ENCODE measurements around the gene SDK2.

DNA sequence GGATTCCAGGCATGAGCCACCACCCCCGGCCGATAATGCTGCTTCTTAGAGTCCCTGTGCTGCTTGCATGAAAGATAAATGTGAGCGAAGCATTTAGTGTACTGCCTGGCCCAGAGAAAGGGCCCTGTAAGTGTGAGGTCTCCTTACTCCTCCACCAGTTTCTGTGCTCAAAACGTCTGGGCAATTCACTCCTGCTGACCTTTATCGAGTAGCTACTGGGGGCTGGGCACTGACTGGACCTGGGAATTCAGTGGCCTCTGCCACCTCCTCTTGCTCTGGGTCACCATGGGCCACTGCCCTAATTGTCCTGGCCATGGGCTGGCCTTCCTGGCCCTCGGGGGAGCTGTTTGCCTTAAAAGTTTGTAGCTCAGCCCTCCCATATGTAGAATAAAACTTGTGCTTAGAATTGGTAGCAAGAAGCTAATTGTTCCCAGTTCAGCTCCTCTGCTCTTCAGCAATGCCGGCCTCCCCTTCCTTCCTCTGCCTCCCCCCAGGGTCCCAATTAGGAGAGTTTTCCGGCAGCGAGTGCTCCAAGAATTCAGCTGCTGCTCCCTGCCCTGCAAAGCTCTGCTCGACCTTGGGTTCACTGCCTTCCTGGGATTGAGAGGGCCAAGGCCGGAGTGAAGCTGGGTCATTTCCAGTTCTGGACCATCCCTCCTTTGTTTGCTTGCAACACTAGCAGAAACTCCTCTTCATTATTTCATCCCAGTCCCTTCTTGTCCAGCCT is 233.5 kb downstream of the SDK2 start:
- TF ChIP-seq POLR2A (IDR thresholded peaks at IDR 0.05): no peak
- TF ChIP-seq, protein P1, sequence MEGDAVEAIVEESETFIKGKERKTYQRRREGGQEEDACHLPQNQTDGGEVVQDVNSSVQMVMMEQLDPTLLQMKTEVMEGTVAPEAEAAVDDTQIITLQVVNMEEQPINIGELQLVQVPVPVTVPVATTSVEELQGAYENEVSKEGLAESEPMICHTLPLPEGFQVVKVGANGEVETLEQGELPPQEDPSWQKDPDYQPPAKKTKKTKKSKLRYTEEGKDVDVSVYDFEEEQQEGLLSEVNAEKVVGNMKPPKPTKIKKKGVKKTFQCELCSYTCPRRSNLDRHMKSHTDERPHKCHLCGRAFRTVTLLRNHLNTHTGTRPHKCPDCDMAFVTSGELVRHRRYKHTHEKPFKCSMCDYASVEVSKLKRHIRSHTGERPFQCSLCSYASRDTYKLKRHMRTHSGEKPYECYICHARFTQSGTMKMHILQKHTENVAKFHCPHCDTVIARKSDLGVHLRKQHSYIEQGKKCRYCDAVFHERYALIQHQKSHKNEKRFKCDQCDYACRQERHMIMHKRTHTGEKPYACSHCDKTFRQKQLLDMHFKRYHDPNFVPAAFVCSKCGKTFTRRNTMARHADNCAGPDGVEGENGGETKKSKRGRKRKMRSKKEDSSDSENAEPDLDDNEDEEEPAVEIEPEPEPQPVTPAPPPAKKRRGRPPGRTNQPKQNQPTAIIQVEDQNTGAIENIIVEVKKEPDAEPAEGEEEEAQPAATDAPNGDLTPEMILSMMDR (IDR thresholded peaks at IDR 0.05): no peak

Measured in Peyer's patch (tissue), 4 donors.